OCI-M1 (cell line): Measurements from ENCODE around the gene MS4A10.

Source experiments
- DNase-seq: peaks from one replicate; lab custom pipeline; 2025; lab: John Stamatoyannopoulos, UW

The MS4A10 gene

GRCh38 chr11:60849641-60850520, 64.7 kb downstream of the MS4A10 start:
- no peak for DNase-seq
